ENCODE results near the gene PSMG4.

The PSMG4 gene

GRCh38 chr6:3305216-3305565 is 46.4 kb downstream of the PSMG4 start:
- no peak for DNase-seq (ENCODE audit: extremely low read depth in 1 of 2, low read depth in 1 of 2)

GRCh38 chr6:3305831-3306230 is 47.1 kb downstream of the PSMG4 start:
- DNase-seq (ENCODE audit: extremely low read depth in 1 of 2, low read depth in 1 of 2) = no peak

GRCh38 chr6:3306848-3307247 is 48.1 kb downstream of the PSMG4 start:
- no peak for DNase-seq (ENCODE audit: extremely low read depth in 1 of 2, low read depth in 1 of 2)

- no peak for DNase-seq (ENCODE audit: extremely low read depth in 1 of 2, low read depth in 1 of 2)
Observed at GRCh38 chr6:3307436-3307835, 48.7 kb downstream of the PSMG4 start.

GRCh38 chr6:3308106-3308505 is 49.4 kb downstream of the PSMG4 start:
- no peak for DNase-seq (ENCODE audit: extremely low read depth in 1 of 2, low read depth in 1 of 2)

GRCh38 chr6:3309391-3310050 is 50.8 kb downstream of the PSMG4 start:
- DNase-seq (ENCODE audit: extremely low read depth in 1 of 2, low read depth in 1 of 2) = no peak

- no peak for DNase-seq (ENCODE audit: extremely low read depth in 1 of 2, low read depth in 1 of 2)
Observed at GRCh38 chr6:3310051-3310448, 51.3 kb downstream of the PSMG4 start.

GRCh38 chr6:3310703-3311102 is 52.0 kb downstream of the PSMG4 start:
- DNase-seq (ENCODE audit: extremely low read depth in 1 of 2, low read depth in 1 of 2) = no peak

- no peak for DNase-seq (ENCODE audit: extremely low read depth in 1 of 2, low read depth in 1 of 2)
Observed at GRCh38 chr6:3311826-3312225, 53.1 kb downstream of the PSMG4 start.

- no peak for DNase-seq (ENCODE audit: extremely low read depth in 1 of 2, low read depth in 1 of 2)
Observed at GRCh38 chr6:3312604-3313231, 54.0 kb downstream of the PSMG4 start.

- DNase-seq (ENCODE audit: extremely low read depth in 1 of 2, low read depth in 1 of 2) = no peak
Observed at GRCh38 chr6:3314176-3314575, 55.4 kb downstream of the PSMG4 start.

GRCh38 chr6:3314621-3315467 is 56.1 kb downstream of the PSMG4 start:
- DNase-seq (ENCODE audit: extremely low read depth in 1 of 2, low read depth in 1 of 2) = no peak

- DNase-seq (ENCODE audit: extremely low read depth in 1 of 2, low read depth in 1 of 2) = no peak
Observed at GRCh38 chr6:3315841-3316240, 57.1 kb downstream of the PSMG4 start.

GRCh38 chr6:3316331-3316730 is 57.6 kb downstream of the PSMG4 start:
- DNase-seq (ENCODE audit: extremely low read depth in 1 of 2, low read depth in 1 of 2) = no peak

- no peak for DNase-seq (ENCODE audit: extremely low read depth in 1 of 2, low read depth in 1 of 2)
Observed at GRCh38 chr6:3316818-3317217, 58.1 kb downstream of the PSMG4 start.

All from stimulated activated CD8-positive, alpha-beta memory T cell treated with anti-CD3 and anti-CD28 coated beads, Interleukin-7, amount 100 ng/mL, for 48 hours (primary cell).